Inferior parietal cortex (tissue), 1 donor: ENCODE results near the gene MOBP.
A peak's percentile ranks its signal among the peaks of the same experiment; 100 is the strongest.

Experiments used
- DNase-seq: peaks from one replicate; pipeline ENCODE4 v3.0.0-alpha.2; 2016; ENCODE audit errors: extremely low spot score

The MOBP gene

GRCh38 chr3:39497753-39498152, 30.3 kb downstream of the MOBP start:
- DNase-seq, result no peak

- DNase-seq, result no peak
Measured at GRCh38 chr3:39499651-39500273, 32.3 kb downstream of the MOBP start.

- DNase-seq, result no peak
Measured at GRCh38 chr3:39501059-39501458, 33.6 kb downstream of the MOBP start.

DNA sequence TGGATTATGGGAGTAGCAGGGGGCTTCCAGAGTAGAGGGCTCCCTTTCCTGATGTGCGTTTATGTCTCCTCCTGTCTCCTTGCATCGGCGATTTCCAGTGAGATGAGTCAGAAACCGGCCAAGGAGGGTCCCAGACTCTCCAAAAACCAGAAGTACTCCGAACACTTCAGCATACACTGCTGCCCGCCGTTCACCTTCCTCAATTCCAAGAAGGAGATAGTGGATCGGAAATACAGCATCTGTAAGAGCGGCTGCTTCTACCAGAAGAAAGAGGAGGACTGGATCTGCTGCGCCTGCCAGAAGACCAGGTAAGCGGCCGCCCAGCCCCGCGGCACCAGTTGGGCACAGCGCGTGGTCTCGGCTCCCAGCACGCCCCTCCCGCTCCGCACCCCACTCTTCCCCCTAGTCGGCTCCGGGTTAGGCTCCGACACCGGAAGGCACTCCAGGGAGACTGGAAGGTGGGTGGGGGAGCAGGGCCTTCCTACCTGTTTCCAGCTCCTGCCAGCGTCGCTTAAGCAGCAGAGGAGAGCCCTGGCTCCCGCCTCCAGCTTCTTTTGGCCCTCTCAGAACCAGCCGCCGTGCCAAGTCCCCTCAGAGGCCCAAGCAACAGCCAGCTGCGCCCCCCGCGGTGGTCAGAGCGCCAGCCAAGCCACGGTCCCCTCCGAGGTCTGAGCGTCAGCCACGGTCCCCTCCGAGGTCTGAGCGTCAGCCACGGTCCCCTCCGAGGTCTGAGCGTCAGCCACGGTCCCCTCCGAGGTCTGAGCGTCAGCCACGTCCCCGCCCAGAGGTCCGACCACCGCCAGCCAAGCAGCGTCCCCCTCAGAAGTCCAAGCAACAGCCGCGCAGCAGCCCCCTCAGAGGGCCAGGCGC, 34.7 kb downstream of the MOBP start:
- no peak for DNase-seq

- DNase-seq, result no peak
Measured at GRCh38 chr3:39502838-39503145, 35.3 kb downstream of the MOBP start.

- no peak for DNase-seq
Measured at GRCh38 chr3:39505866-39506742, 38.6 kb downstream of the MOBP start.

DNA sequence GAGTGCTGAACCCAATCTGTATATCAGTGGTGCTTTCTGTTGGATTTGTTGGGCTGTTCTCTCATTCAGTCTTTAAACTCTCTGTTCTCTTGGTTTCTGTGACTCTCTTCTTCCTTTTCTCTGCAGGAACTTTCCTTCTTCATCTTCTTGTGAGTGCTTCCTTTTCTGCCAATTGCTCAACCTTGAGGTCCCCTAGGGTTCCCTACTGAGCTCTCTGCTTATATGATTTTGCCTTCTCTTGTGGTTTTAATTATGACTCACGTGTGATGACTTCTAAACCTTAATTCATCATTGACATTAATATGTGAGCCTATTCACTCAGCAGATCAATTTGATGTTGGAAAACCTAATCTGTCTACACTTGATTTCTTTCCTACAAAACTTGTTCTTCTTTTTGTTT, 39.4 kb downstream of the MOBP start:
- DNase-seq, result no peak

- peak; percentile 58 for DNase-seq
Measured at GRCh38 chr3:39513791-39514369, 46.4 kb downstream of the MOBP start.

DNA sequence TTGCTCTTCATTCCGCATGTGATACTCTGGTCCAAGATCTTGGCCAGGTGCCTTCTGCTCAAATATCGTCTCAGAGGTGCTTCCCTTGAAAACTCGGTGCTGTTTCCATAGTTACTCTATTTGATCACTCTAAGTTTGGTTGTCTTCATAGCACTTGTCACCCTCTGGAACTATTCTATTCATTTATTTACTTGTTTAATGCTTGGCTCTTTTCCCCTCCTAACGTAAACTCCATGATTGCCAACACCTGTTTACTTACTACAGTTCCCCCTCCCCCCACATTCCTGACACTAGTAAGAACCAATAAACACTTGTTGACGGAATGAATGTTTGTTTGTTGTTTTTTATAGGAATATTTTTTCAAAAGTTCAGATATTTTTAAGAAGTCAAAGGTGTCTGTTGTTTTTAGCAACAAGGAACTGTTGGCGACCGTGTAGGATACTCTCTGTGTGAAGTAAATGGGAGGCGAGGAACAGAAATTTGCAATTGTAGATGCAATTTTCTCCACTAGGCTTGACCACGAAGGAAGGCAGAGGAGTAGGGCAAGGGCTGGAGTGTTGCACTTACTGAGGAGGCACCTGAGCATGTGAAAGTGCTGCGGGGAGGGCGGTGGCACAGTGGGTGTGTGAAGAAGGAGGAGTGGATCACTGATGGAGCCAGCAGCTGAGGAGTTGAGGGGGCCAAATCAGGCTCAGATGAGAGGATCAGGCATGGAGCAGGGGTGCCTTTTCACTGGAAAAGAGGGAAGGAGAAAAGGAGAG, 48.4 kb downstream of the MOBP start:
- DNase-seq, result no peak

DNA sequence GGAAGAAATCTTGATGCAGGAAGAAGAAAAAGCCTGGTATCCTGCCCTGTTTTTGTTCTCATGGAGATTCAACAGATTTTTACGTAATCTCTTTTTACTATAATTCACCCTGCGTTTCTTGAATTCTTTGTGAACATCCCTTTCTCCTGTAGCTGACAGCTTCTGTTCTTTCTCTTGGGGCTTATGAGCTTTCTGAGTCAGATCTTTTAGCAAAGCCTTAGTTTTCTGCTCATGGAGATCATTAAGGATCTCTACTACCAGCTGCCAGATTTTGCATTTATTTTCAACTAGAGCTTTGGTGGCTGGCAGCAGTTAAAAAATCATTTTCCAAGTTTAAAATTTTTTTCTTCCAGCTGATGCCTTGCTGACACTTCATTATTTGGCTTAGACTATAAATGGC, 51.6 kb downstream of the MOBP start:
- peak; percentile 55 for DNase-seq

- no peak for DNase-seq
Measured at GRCh38 chr3:39519554-39520288, 52.2 kb downstream of the MOBP start.

DNA sequence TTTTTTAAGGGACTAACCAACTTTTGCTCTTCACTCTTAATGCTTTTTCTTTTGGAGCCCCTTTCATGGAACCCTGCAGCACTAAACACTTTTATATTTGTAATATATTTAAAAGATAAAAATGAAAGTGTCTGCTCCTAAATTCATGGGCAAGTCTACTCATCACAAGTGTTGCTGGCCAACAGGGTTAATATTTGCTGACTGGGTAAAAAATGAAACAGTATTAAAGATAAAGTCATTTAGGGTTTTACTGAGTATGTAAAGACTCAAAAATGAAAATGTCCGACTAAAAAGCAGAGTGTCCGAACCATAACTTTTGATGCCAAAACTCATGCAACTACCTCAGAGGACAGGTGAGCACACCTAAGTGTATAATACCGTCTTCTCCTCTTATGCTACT, 54.0 kb downstream of the MOBP start:
- no peak for DNase-seq

DNA sequence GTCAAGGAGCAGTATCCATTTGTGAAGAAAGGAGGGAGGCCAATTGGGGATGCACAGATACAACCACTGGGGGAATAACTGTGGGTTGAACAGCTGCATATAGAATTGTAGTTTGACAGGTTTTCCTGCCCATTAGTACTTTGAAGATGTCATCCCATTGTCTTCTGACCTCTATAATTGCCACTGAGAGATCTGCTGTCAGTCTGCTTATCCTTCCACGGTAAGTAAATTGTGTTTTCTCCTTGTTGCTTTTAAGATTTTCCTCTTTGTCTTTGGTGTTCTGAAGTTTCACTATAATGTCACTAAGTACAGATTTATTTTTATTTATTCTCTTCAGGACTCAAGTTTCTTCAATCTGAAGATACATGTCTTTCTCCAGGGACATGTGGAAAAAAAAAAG, 56.6 kb downstream of the MOBP start:
- no peak for DNase-seq

DNA sequence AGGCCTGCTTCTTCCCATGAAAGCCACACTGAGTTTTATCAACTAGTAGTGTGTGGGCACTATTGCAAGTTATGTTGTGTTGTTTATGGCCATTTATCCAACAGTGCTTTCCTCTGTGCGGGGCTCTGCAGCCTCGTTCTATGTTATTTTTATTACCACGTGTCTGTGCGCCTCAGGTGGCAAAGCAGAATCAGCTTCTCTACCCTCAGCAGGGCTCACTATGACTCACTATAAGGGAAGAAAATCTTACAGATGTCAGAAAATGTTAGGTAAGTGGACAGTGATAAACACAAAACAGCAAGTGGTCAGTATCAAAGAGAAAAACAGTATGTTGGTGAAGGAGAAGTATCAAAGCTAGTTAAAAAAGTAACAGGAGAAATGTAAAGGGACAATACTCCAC, 61.4 kb downstream of the MOBP start:
- DNase-seq, result no peak

GRCh38 chr3:39529577-39529976, 62.1 kb downstream of the MOBP start:
- DNase-seq, result no peak

- DNase-seq, result no peak
Measured at GRCh38 chr3:39531066-39531465, 63.6 kb downstream of the MOBP start.

GRCh38 chr3:39531665-39532064, 64.2 kb downstream of the MOBP start:
- DNase-seq, result no peak

DNA sequence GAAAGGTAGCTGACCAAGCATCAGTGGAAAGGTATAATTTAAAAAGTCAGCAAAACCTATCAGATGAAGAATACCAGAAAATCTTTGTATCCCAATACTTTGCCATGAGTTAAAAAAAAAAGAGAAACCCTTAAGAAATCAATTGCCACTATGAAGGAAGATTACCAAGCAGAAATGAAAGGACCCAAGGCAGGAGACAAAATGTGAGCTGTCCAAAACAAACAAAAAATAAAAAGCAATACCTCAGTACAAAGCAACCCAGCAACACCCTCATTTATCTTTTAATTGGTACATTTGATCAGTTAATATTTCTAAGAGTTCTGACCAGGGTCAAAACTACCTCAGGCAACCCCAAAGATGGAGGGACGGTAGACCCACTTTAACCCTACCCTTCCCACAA, 65.3 kb downstream of the MOBP start:
- DNase-seq, result no peak

DNA sequence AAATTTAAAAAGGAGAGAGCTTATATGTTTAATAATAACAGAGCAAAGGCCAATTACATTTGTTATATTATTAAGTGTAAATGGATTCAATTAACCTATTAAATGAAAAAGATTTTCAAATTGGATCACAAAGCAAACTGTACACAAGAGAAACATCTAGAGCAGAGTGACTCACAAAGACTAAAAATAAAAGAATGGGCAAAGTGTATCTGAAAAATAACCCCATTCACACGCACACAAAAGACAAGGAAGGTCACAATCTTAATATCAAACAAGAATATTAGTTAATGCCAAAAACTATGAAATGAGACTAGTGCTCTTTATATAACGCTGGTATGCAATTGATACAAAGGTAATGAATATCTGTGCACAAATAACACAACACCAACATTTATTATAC, 65.7 kb downstream of the MOBP start:
- no peak for DNase-seq

DNA sequence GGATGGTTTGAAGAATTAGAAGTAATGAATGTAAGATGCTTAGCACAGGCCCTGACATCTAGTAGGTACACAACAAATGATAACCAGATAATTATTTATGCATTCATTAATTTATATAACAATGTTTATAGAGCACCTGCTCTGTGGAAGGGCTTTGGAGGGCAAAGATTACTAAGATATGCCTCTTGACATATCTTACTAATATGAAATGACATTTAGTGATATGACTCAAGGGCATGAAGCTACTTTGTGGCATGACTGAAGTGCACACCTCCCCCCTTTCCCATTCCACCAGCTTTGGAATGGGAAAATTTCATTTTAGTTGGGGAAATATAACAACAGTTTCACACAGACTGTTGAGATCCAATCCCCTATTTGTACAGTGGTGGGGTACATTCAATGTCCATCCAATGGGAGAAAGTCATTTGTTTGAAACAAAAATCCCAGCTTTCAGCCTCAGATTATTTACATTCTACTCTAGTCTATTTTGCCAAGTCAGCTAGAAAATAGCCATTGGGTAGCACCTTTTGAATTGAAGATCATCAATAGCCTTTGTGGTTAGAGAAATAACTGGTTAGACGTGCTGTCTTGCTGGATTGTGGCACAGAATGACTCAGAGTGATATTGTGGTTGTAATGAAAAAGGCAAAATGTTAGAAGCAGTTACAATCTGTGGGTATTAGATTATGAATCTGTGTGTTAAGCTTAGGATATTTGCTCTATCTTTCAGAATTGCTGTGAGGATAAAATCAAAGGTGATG, 72.9 kb downstream of the MOBP start:
- no peak for DNase-seq
